GM23338 (cell line): ENCODE results near the gene GLI3. TPM values are rescaled to one million over a fixed set of nuclear protein-coding genes. Genes with fewer than 3 reads are reported as not detected.

ENCODE experiments used
- ATAC-seq: fragments of 200-7000 bp; cut with Tn5 transposase; 3 replicates; pipeline ENCODE4 v1.9.1; 2020
- DNase-seq: peaks from one replicate; pipeline ENCODE4 v3.0.0-alpha.2; 2015; ENCODE audit warnings: low spot score
- H2AFZ ChIP-seq: fragments of 200-600 bp; sonication (generic); 2 replicates; pipeline ENCODE4 v1.8.0; 2016; ENCODE audit warnings: antibody characterized with exemption, mild to moderate bottlenecking, moderate library complexity
- H3F3A ChIP-seq: fragments of 200-600 bp; sonication (generic); replicated peaks from 2 replicates; pipeline ENCODE4 v1.8.0; 2017; ENCODE audit warnings: antibody characterized with exemption, mixed run types, low read depth
- H3K27ac ChIP-seq: fragments of 200-600 bp; sonication (generic); 2 replicates; pipeline ENCODE4 v1.6.1; 2016; ENCODE audit warnings: low read depth
- H3K27me3 ChIP-seq: fragments of 200-600 bp; sonication (generic); 2 replicates; pipeline ENCODE4 v1.8.0; 2016; ENCODE audit warnings: mild to moderate bottlenecking, mixed run types, moderate library complexity; ENCODE audit not compliant: insufficient read depth
- H3K36me3 ChIP-seq: fragments of 200-600 bp; sonication (generic); 2 replicates; pipeline ENCODE4 v1.8.0; 2016; ENCODE audit warnings: mild to moderate bottlenecking; ENCODE audit not compliant: insufficient read depth
- H3K4me1 ChIP-seq: fragments of 200-600 bp; sonication (generic); 2 replicates; pipeline ENCODE4 v1.8.0; 2016; ENCODE audit warnings: mild to moderate bottlenecking, moderate library complexity; ENCODE audit not compliant: insufficient read depth
- H3K4me2 ChIP-seq: fragments of 200-600 bp; sonication (generic); 2 replicates; pipeline ENCODE4 v1.7.1; 2017; ENCODE audit warnings: mixed run types
- H3K4me3 ChIP-seq: fragments of 200-600 bp; sonication (generic); 2 replicates; pipeline ENCODE4 v1.6.1; 2016; ENCODE audit warnings: mixed run types
- H3K79me2 ChIP-seq: fragments of 200-600 bp; sonication (generic); replicated peaks from 2 replicates; pipeline ENCODE4 v1.8.0; 2017; ENCODE audit warnings: mild to moderate bottlenecking; ENCODE audit not compliant: insufficient read depth
- H3K9me2 ChIP-seq: fragments of 200-600 bp; sonication (generic); 2 replicates; pipeline ENCODE4 v1.8.0; 2017; ENCODE audit not compliant: insufficient read depth
- H4K20me1 ChIP-seq: fragments of 200-600 bp; sonication (generic); replicated peaks from 2 replicates; pipeline ENCODE4 v1.8.0; 2017; ENCODE audit warnings: mild to moderate bottlenecking; ENCODE audit not compliant: insufficient read depth
- H3K27ac Mint-ChIP-seq: 2 replicates; pipeline ENCODE4 v1.8.0; 2020; ENCODE audit warnings: inconsistent platforms, mild to moderate bottlenecking, moderate library complexity, mixed read lengths
- H3K27me3 Mint-ChIP-seq: 3 replicates; pipeline ENCODE4 v1.8.0; 2022; ENCODE audit warnings: low read depth, mild to moderate bottlenecking, moderate library complexity, mixed read lengths, inconsistent platforms; ENCODE audit not compliant: insufficient read depth, poor library complexity
- H3K36me3 Mint-ChIP-seq: 3 replicates; pipeline ENCODE4 v1.8.0; 2021; ENCODE audit warnings: low read depth, mild to moderate bottlenecking, inconsistent platforms, moderate library complexity, mixed read lengths
- H3K4me1 Mint-ChIP-seq: 3 replicates; pipeline ENCODE4 v1.8.0; 2020; ENCODE audit warnings: mild to moderate bottlenecking, inconsistent platforms, mixed read lengths
- H3K4me3 Mint-ChIP-seq: 3 replicates; pipeline ENCODE4 v1.8.0; 2021; ENCODE audit warnings: moderate library complexity, mild to moderate bottlenecking, inconsistent platforms, mixed read lengths
- H3K9me3 Mint-ChIP-seq: 3 replicates; pipeline ENCODE4 v1.8.0; 2020; ENCODE audit warnings: moderate library complexity, mild to moderate bottlenecking, inconsistent platforms, mixed read lengths
- CREB1 ChIP-seq: fragments of 250-450 bp; sonication (Bioruptor Pico); IDR thresholded peaks from 2 replicates; pipeline ENCODE4 v1.5.0; 2020; ENCODE audit warnings: low read depth, mild to moderate bottlenecking, moderate library complexity
- ETS1 ChIP-seq: IDR thresholded peaks from 2 replicates; pipeline ENCODE4 v1.6.1; 2016; ENCODE audit warnings: antibody characterized with exemption
- EZH2 ChIP-seq: fragments of 200-600 bp; sonication (generic); IDR thresholded peaks from one replicate; pipeline ENCODE4 v1.8.0; 2017; ENCODE audit warnings: antibody characterized with exemption, mild to moderate bottlenecking, low read depth; ENCODE audit not compliant: unreplicated experiment
- POLR2AphosphoS5 ChIP-seq: IDR thresholded peaks from 2 replicates; pipeline ENCODE4 v1.6.1; 2016; ENCODE audit warnings: antibody characterized with exemption, low read depth
- STAT1 ChIP-seq: IDR thresholded peaks from one replicate; pipeline ENCODE4 v1.6.1; 2016; ENCODE audit warnings: antibody characterized with exemption; ENCODE audit not compliant: unreplicated experiment
- ZNF114 ChIP-seq: fragments of 250-450 bp; sonication (Bioruptor Pico); IDR thresholded peaks from 2 replicates; pipeline ENCODE4 v1.5.0; 2020; ENCODE audit warnings: mild to moderate bottlenecking, moderate library complexity
- ZNF331 ChIP-seq: fragments of 250-450 bp; sonication (Bioruptor Pico); IDR thresholded peaks from 2 replicates; pipeline ENCODE4 v1.5.0; 2020; ENCODE audit warnings: low read depth, mild to moderate bottlenecking, moderate library complexity
- ZNF462 ChIP-seq: fragments of 250-450 bp; sonication (Bioruptor Pico); IDR thresholded peaks from 2 replicates; pipeline ENCODE4 v1.5.0; 2020; ENCODE audit warnings: mild to moderate bottlenecking, moderate library complexity
- polyA plus RNA-seq: library from polyadenylated mRNA; unstranded; fragments of >200 nt; fragmentation: Nextera tagmentation; extraction: Ambion mirVana; gene quantifications from 2 replicates; pipeline ENCODE4 v1.2.1, GENCODE V29; 2016
- total RNA-seq: library from RNA; depleted of rRNA; stranded (reverse); fragments of >200 nt; shearing (Covaris generic); gene quantifications from 2 replicates; pipeline ENCODE4 v1.2.3, GENCODE V29; 2014

The GLI3 gene
- total and polyA plus RNA-seq, 2 experiments from 2014 or later = 16.1 to 17.9 TPM

- TF ChIP-seq ZNF462 (CRISPR knock-in tag) = no peak
- TF ChIP-seq POLR2AphosphoS5 = no peak
- no peak for TF ChIP-seq ETS1
- no peak for TF ChIP-seq ZNF114
- TF ChIP-seq STAT1 = no peak
- TF ChIP-seq EZH2 = no peak
Observed at GRCh38 chr7:42210779-42211178, 26.2 kb downstream of the GLI3 start (continued).

GRCh38 chr7:42210333-42210732 lies 26.7 kb downstream of the GLI3 start:
- ATAC-seq = no peak
- Histone ChIP-seq H3K27ac (no peak overlapping the region), H3K4me3 (no peak overlapping the region), H4K20me1 (no peaks in the 10 kb centered on the region), H3K36me3 (no peaks in the 10 kb centered on the region), H3F3A (no peaks in the 10 kb centered on the region), H3K4me2 (0 out of 2 replicates have a peak overlapping the region, but pooled peaks have one; percentile 4), H3K79me2 (peaks cover 22% of the 10 kb centered on the region), H3K9me2 (no peaks in the 10 kb centered on the region), H3K4me1 (peaks cover 45% of the 10 kb centered on the region), H3K27me3 (no peaks in the 10 kb centered on the region), H2AFZ (no peak overlapping the region)
- no peak for DNase-seq
- peaks cover 2% of the 10 kb centered on the region for H3K27me3 Mint-ChIP-seq
- H3K4me3 Mint-ChIP-seq = no peak overlapping the region
- H3K9me3 Mint-ChIP-seq = no peaks in the 10 kb centered on the region
- no peaks in the 10 kb centered on the region for H3K36me3 Mint-ChIP-seq
- H3K27ac Mint-ChIP-seq = peak overlapping the region; percentile 91
- peaks cover 51% of the 10 kb centered on the region for H3K4me1 Mint-ChIP-seq
- TF ChIP-seq ZNF462 (CRISPR knock-in tag) (no peak), CREB1 (CRISPR knock-in tag) (no peak), STAT1 (no peak), ZNF331 (CRISPR knock-in tag) (no peak)
